ENCODE results near the gene PLCB3.
A peak's percentile ranks its signal among the peaks of the same experiment; 100 is the strongest.
"Not testable (repeated sequence)": the region's sequence is repeated elsewhere in the genome, so short reads cannot be mapped to it uniquely, and the experiment has no call there.

PLCB3 gene

GRCh38 chr11:64237484-64237951 lies 13.8 kb upstream of the PLCB3 start:
- DNase-seq (ENCODE audit: low spot score), result no peak

GRCh38 chr11:64238076-64238475 lies 13.3 kb upstream of the PLCB3 start:
- no peak for DNase-seq (ENCODE audit: low spot score)

- no peak for DNase-seq (ENCODE audit: low spot score)
Observed at GRCh38 chr11:64238999-64239398, 12.3 kb upstream of the PLCB3 start.

- no peak for DNase-seq (ENCODE audit: low spot score)
Observed at GRCh38 chr11:64239662-64240434, 11.5 kb upstream of the PLCB3 start.

- DNase-seq (ENCODE audit: low spot score), result peak; percentile 97
Observed at GRCh38 chr11:64240435-64241240, 10.7 kb upstream of the PLCB3 start, which contains the start of gene FKBP2. Gene FKBP2 (plus strand): TSS chr11:64241095. CDS start chr11:64242388, 1,293 bp downstream.

GRCh38 chr11:64241241-64241490 lies 10.2 kb upstream of the PLCB3 start:
- peak; percentile 99 for DNase-seq (ENCODE audit: low spot score)

- peak; percentile 68 for DNase-seq (ENCODE audit: low spot score)
Observed at GRCh38 chr11:64241491-64242374, 9.6 kb upstream of the PLCB3 start.

- no peak for DNase-seq (ENCODE audit: low spot score)
Observed at GRCh38 chr11:64243236-64243854, 8.0 kb upstream of the PLCB3 start.

GRCh38 chr11:64244107-64244506 lies 7.2 kb upstream of the PLCB3 start:
- DNase-seq (ENCODE audit: low spot score), result no peak

- no peak for DNase-seq (ENCODE audit: low spot score)
Observed at GRCh38 chr11:64244966-64245365, 6.4 kb upstream of the PLCB3 start.

GRCh38 chr11:64245401-64245796 lies 5.9 kb upstream of the PLCB3 start:
- no peak for DNase-seq (ENCODE audit: low spot score)

GRCh38 chr11:64245797-64246620 lies 5.3 kb upstream of the PLCB3 start:
- DNase-seq (ENCODE audit: low spot score), result no peak

- not testable (repeated sequence) for DNase-seq (ENCODE audit: low spot score)
Observed at GRCh38 chr11:64246621-64246870, 4.8 kb upstream of the PLCB3 start.

GRCh38 chr11:64246871-64247728 lies 4.2 kb upstream of the PLCB3 start, which contains the start of gene PPP1R14B:
Gene PPP1R14B (minus strand): TSS chr11:64246943. CDS start chr11:64246673, 270 bp downstream.
- peak; percentile 81 for DNase-seq (ENCODE audit: low spot score)

- no peak for DNase-seq (ENCODE audit: low spot score)
Observed at GRCh38 chr11:64247729-64248531, 3.4 kb upstream of the PLCB3 start.

- no peak for DNase-seq (ENCODE audit: low spot score)
Observed at GRCh38 chr11:64248578-64248977, 2.8 kb upstream of the PLCB3 start.

- no peak for DNase-seq (ENCODE audit: low spot score)
Observed at GRCh38 chr11:64249038-64249437, 2.3 kb upstream of the PLCB3 start.

- DNase-seq (ENCODE audit: low spot score), result no peak
Observed at GRCh38 chr11:64249563-64250414, 1.5 kb upstream of the PLCB3 start.

Measured in cerebellar cortex (tissue), 1 donor.